ENCODE results near the gene KLHDC8A.
"Not testable (repeated sequence)": the region's sequence is repeated elsewhere in the genome, so short reads cannot be mapped to it uniquely, and the experiment has no call there.

KLHDC8A gene

GRCh38 chr1:205317311-205317917, 39.3 kb downstream of the KLHDC8A start:
- no peak for DNase-seq

GRCh38 chr1:205316161-205316566, 40.6 kb downstream of the KLHDC8A start:
- no peak for DNase-seq

GRCh38 chr1:205315008-205315618, 41.6 kb downstream of the KLHDC8A start:
- no peak for DNase-seq

- peak; percentile 40 to 62 (median 50) for DNase-seq
These were observed 43.0 kb downstream of the KLHDC8A start for GRCh38 chr1:205313563-205314308.

GRCh38 chr1:205312866-205313562, 43.7 kb downstream of the KLHDC8A start:
- peak in 3 of 6 experiments; percentile 16 to 29 (median 18) for DNase-seq

GRCh38 chr1:205310976-205311704, 45.6 kb downstream of the KLHDC8A start:
- no peak for DNase-seq

- DNase-seq, result no peak
These were observed 47.0 kb downstream of the KLHDC8A start for GRCh38 chr1:205309741-205310140.

GRCh38 chr1:205306929-205307566, 49.7 kb downstream of the KLHDC8A start:
- no peak for DNase-seq

GRCh38 chr1:205304695-205305070, 52.0 kb downstream of the KLHDC8A start:
- no peak for DNase-seq

GRCh38 chr1:205304046-205304694, 52.6 kb downstream of the KLHDC8A start:
- no peak for DNase-seq

- DNase-seq, result no peak
These were observed 53.4 kb downstream of the KLHDC8A start for GRCh38 chr1:205303247-205303888.

GRCh38 chr1:205301842-205302588, 54.7 kb downstream of the KLHDC8A start:
- no peak for DNase-seq

GRCh38 chr1:205301205-205301821, 55.4 kb downstream of the KLHDC8A start:
- DNase-seq, result no peak

GRCh38 chr1:205300149-205300548, 56.6 kb downstream of the KLHDC8A start:
- no peak for DNase-seq

- no peak for DNase-seq
These were observed 58.3 kb downstream of the KLHDC8A start for GRCh38 chr1:205298191-205298994.

- not testable (repeated sequence) for DNase-seq
These were observed 59.1 kb downstream of the KLHDC8A start for GRCh38 chr1:205297546-205298177.

- DNase-seq, result peak in 1 of 6 experiments; percentile 11
These were observed 60.6 kb downstream of the KLHDC8A start for GRCh38 chr1:205296154-205296553.

- DNase-seq, result no peak
These were observed 61.8 kb downstream of the KLHDC8A start for GRCh38 chr1:205294934-205295333.

All from stimulated activated naive CD4-positive, alpha-beta T cell (primary cell).